HepG2 (cell line): ENCODE results near the gene ANKRD11. TPM values are rescaled to one million over a fixed set of nuclear protein-coding genes. Genes with fewer than 3 reads are reported as not detected.

Experiments
- BRF2 ChIP-seq: sonication (generic); formaldehyde crosslinking; IDR thresholded peaks from 2 replicates; pipeline ENCODE4 v1.8.1; 2022; ENCODE audit warnings: mild to moderate bottlenecking, missing genetic modification reagents
- CEBPB ChIP-seq: IDR thresholded peaks from 2 replicates; pipeline ENCODE4 v1.6.1; 2011; ENCODE audit warnings: low read depth, low read length, improper control_type of control experiment, borderline replicate concordance
- ESRRA ChIP-seq: sonication (generic); formaldehyde crosslinking; IDR thresholded peaks from 2 replicates; pipeline ENCODE4 v1.5.1; 2020; ENCODE audit warnings: mild to moderate bottlenecking, low read depth, missing genetic modification reagents
- HOXD1 ChIP-seq: sonication (generic); formaldehyde crosslinking; IDR thresholded peaks from 2 replicates; pipeline ENCODE4 v1.5.0; 2020; ENCODE audit warnings: missing genetic modification reagents
- JUNB ChIP-seq: sonication (generic); formaldehyde crosslinking; IDR thresholded peaks from 2 replicates; pipeline ENCODE4 v1.8.0; 2022; ENCODE audit warnings: missing genetic modification reagents, mild to moderate bottlenecking, borderline replicate concordance
- MNT ChIP-seq: fragments of 450-650 bp; IDR thresholded peaks from 2 replicates; pipeline ENCODE4 v1.6.1; 2016
- RBM39 ChIP-seq: fragments of 200-400 bp; formaldehyde crosslinking; IDR thresholded peaks from one replicate; pipeline ENCODE4 v1.6.1; 2018; ENCODE audit warnings: antibody characterized with exemption, mild to moderate bottlenecking, low read depth, low read length; ENCODE audit not compliant: poor library complexity, severe bottlenecking
- SIX1 ChIP-seq: sonication (generic); formaldehyde crosslinking; IDR thresholded peaks from 2 replicates; pipeline ENCODE4 v1.4.0; 2020; ENCODE audit warnings: missing genetic modification reagents, borderline replicate concordance
- SKIL ChIP-seq: sonication (generic); formaldehyde crosslinking; IDR thresholded peaks from 2 replicates; pipeline ENCODE4 v1.8.0; 2022; ENCODE audit warnings: missing genetic modification reagents, mild to moderate bottlenecking, moderate library complexity, borderline replicate concordance
- TCF7 ChIP-seq: sonication (generic); IDR thresholded peaks from 2 replicates; pipeline ENCODE4 v1.6.1; 2016; ENCODE audit warnings: antibody characterized with exemption, low read depth
- TOE1 ChIP-seq: sonication (generic); formaldehyde crosslinking; IDR thresholded peaks from 2 replicates; pipeline ENCODE4 v1.4.0; 2020; ENCODE audit warnings: mild to moderate bottlenecking, missing genetic modification reagents
- ZBED4 ChIP-seq: sonication (generic); formaldehyde crosslinking; IDR thresholded peaks from 2 replicates; pipeline ENCODE4 v1.4.0; 2020; ENCODE audit warnings: missing genetic modification reagents, borderline replicate concordance
- ZNF879 ChIP-seq: sonication (generic); formaldehyde crosslinking; IDR thresholded peaks from 2 replicates; pipeline ENCODE4 v1.8.1; 2023; ENCODE audit warnings: missing genetic modification reagents
- ZSCAN29 ChIP-seq: sonication (generic); formaldehyde crosslinking; conservative IDR thresholded peaks from 2 replicates; pipeline ENCODE4 v1.4.0; 2020; ENCODE audit warnings: mild to moderate bottlenecking, missing genetic modification reagents
- polyA plus RNA-seq, 8 experiments: library from polyadenylated mRNA; depleted of rRNA in 3 of 8; stranded (reverse) in 7 of 8; unstranded in 1 of 8; fragments of >200 nt; fragmentation: Illumina TruSeq in 4 of 8; extraction: Trizol in 4 of 8; gene quantifications; 2 replicates each; pipeline versions ENCODE4 v1.2.1 to v1.2.3, GENCODE V29; 2011 to 2016; ENCODE audit warnings: low read depth in 4 of 8, missing spikeins in 1 of 8, mixed read lengths in 1 of 8; ENCODE audit not compliant: insufficient read depth in 1 of 8
- total RNA-seq, 5 experiments: library from RNA; depleted of rRNA; stranded (reverse); fragments of >200 nt; fragmentation: Illumina TruSeq; extraction: Trizol; gene quantifications; 2 replicates each; pipeline ENCODE4 v1.2.3, GENCODE V29; 2016; ENCODE audit warnings: low read depth in 1 of 5
- TF ChIP-seq, protein P1 (sequence below): sonication (generic); formaldehyde crosslinking; IDR thresholded peaks from 2 replicates; pipeline ENCODE4 v1.4.0; 2020; ENCODE audit warnings: mild to moderate bottlenecking, missing genetic modification reagents, borderline replicate concordance

Gene ANKRD11
- total and polyA plus RNA-seq, 2 of the 13 experiments (the other 11 are each of a cell fraction or from before 2014, with no cell fraction given), result 21.4 to 38.4 TPM

GRCh38 chr16:89393738-89394406 is 96.5 kb downstream of the ANKRD11 start (continued):
- TF ChIP-seq BRF2 (CRISPR knock-in tag) (no peak), ESRRA (CRISPR knock-in tag) (no peak), ZSCAN29 (CRISPR knock-in tag) (no peak), JUNB (CRISPR knock-in tag) (no peak), CEBPB (no peak), MNT (no peak), TCF7 (no peak), SIX1 (CRISPR knock-in tag) (no peak), TOE1 (CRISPR knock-in tag) (no peak), ZBED4 (CRISPR knock-in tag) (no peak), HOXD1 (no peak), RBM39 (no peak), SKIL (CRISPR knock-in tag) (no peak), ZNF879 (no peak)
- TF ChIP-seq, protein P1, sequence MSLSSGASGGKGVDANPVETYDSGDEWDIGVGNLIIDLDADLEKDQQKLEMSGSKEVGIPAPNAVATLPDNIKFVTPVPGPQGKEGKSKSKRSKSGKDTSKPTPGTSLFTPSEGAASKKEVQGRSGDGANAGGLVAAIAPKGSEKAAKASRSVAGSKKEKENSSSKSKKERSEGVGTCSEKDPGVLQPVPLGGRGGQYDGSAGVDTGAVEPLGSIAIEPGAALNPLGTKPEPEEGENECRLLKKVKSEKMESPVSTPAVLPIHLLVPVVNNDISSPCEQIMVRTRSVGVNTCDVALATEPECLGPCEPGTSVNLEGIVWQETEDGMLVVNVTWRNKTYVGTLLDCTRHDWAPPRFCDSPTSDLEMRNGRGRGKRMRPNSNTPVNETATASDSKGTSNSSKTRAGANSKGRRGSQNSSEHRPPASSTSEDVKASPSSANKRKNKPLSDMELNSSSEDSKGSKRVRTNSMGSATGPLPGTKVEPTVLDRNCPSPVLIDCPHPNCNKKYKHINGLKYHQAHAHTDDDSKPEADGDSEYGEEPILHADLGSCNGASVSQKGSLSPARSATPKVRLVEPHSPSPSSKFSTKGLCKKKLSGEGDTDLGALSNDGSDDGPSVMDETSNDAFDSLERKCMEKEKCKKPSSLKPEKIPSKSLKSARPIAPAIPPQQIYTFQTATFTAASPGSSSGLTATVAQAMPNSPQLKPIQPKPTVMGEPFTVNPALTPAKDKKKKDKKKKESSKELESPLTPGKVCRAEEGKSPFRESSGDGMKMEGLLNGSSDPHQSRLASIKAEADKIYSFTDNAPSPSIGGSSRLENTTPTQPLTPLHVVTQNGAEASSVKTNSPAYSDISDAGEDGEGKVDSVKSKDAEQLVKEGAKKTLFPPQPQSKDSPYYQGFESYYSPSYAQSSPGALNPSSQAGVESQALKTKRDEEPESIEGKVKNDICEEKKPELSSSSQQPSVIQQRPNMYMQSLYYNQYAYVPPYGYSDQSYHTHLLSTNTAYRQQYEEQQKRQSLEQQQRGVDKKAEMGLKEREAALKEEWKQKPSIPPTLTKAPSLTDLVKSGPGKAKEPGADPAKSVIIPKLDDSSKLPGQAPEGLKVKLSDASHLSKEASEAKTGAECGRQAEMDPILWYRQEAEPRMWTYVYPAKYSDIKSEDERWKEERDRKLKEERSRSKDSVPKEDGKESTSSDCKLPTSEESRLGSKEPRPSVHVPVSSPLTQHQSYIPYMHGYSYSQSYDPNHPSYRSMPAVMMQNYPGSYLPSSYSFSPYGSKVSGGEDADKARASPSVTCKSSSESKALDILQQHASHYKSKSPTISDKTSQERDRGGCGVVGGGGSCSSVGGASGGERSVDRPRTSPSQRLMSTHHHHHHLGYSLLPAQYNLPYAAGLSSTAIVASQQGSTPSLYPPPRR (CRISPR knock-in tag), result no peak
